OCI-LY1 (cell line): Measurements from ENCODE around the gene RNF146.

Experiments used
- H2AFZ ChIP-seq: fragments of 200-600 bp; sonication (generic), shearing (Covaris generic); 2 replicates; pipeline ENCODE4 v1.6.0; 2014; ENCODE audit warnings: antibody characterized with exemption, mild to moderate bottlenecking, low read length
- H3F3A ChIP-seq: fragments of 200-600 bp; sonication (generic), shearing (Covaris generic); 2 replicates; pipeline ENCODE4 v1.6.0; 2014; ENCODE audit warnings: mild to moderate bottlenecking, antibody characterized with exemption, low read length, moderate library complexity; ENCODE audit not compliant: insufficient read depth
- H3K27ac ChIP-seq: fragments of 200-600 bp; sonication (generic); 2 replicates; pipeline ENCODE4 v1.5.1; 2014; ENCODE audit warnings: low read length, mixed run types, mild to moderate bottlenecking, low read depth; ENCODE audit not compliant: poor library complexity, severe bottlenecking
- H3K27me3 ChIP-seq: fragments of 200-600 bp; sonication (generic); 2 replicates; pipeline ENCODE4 v1.6.0; 2014; ENCODE audit warnings: antibody characterized with exemption, mild to moderate bottlenecking, low read length, moderate library complexity; ENCODE audit not compliant: insufficient read depth
- H3K36me3 ChIP-seq: fragments of 200-600 bp; sonication (generic); 2 replicates; pipeline ENCODE4 v1.6.1; 2014; ENCODE audit warnings: mild to moderate bottlenecking, antibody characterized with exemption, low read length, moderate library complexity, mixed read lengths; ENCODE audit not compliant: insufficient read depth
- H3K4me1 ChIP-seq: fragments of 200-600 bp; sonication (generic); 2 replicates; pipeline ENCODE4 v1.5.1; 2014; ENCODE audit warnings: mild to moderate bottlenecking, low read length, moderate library complexity; ENCODE audit not compliant: insufficient read depth, severe bottlenecking
- H3K4me2 ChIP-seq: fragments of 200-600 bp; sonication (generic), shearing (Covaris generic); 2 replicates; pipeline ENCODE4 v1.6.1; 2014; ENCODE audit warnings: low read length
- H3K4me3 ChIP-seq: fragments of 200-600 bp; sonication (generic); 2 replicates; pipeline ENCODE4 v1.5.1; 2014; ENCODE audit warnings: low read length, low read depth, mild to moderate bottlenecking, mixed read lengths; ENCODE audit not compliant: poor library complexity, severe bottlenecking
- H3K79me2 ChIP-seq: fragments of 200-600 bp; shearing (Covaris generic); 2 replicates; pipeline ENCODE4 v1.6.1; 2016; ENCODE audit warnings: mixed run types, low read length, mixed read lengths; ENCODE audit not compliant: insufficient read depth
- H3K9ac ChIP-seq: fragments of 200-600 bp; sonication (generic), shearing (Covaris generic); 2 replicates; pipeline ENCODE4 v1.6.1; 2014; ENCODE audit warnings: mild to moderate bottlenecking, low read length, mixed read lengths
- H3K9me2 ChIP-seq: fragments of 200-600 bp; sonication (generic), shearing (Covaris generic); 2 replicates; pipeline ENCODE4 v1.6.1; 2014; ENCODE audit warnings: low read depth, mild to moderate bottlenecking, low read length, mixed read lengths
- H3K9me3 ChIP-seq: fragments of 200-600 bp; shearing (Covaris generic); 2 replicates; pipeline ENCODE4 v1.6.1; 2014; ENCODE audit warnings: low read length, mixed read lengths
- H4K20me1 ChIP-seq: fragments of 200-600 bp; sonication (generic), shearing (Covaris generic); 2 replicates; pipeline ENCODE4 v1.6.0; 2016; ENCODE audit warnings: mild to moderate bottlenecking, low read length; ENCODE audit not compliant: insufficient read depth
- CTCF ChIP-seq: fragments of 200-600 bp; sonication (generic), shearing (Covaris generic); IDR thresholded peaks from 2 replicates; pipeline ENCODE4 v1.5.1; 2017; ENCODE audit warnings: mild to moderate bottlenecking, antibody characterized with exemption, low read length, moderate library complexity, mixed read lengths
- EZH2 ChIP-seq: fragments of 200-600 bp; sonication (generic), shearing (Covaris generic); IDR thresholded peaks from 2 replicates; pipeline ENCODE4 v1.8.0; 2017; ENCODE audit warnings: borderline replicate concordance, mixed run types, mild to moderate bottlenecking, antibody characterized with exemption, low read length, moderate library complexity, mixed read lengths

Gene RNF146

GRCh38 chr6:127266178-127266891 is at the start of gene RNF146:
TSS of gene RNF146 (plus strand) at chr6:127266864. CDS start at chr6:127280339, 13,475 bp downstream.
- Histone ChIP-seq H3K9ac (peak within 1 kb of the TSS; percentile 87), H3K4me3 (peak within 1 kb of the TSS; percentile 85), H3K27me3 (no peaks in the 10 kb centered on the region), H3K36me3 (no peaks in the 10 kb centered on the region), H2AFZ (peak within 1 kb of the TSS; percentile 90), H3K4me2 (peak within 1 kb of the TSS; percentile 82), H3K9me2 (no peaks in the 10 kb centered on the region), H3K27ac (peak within 1 kb of the TSS; percentile 92), H3F3A (0 out of 2 replicates have a peak, but pooled peaks cover 3% of the 10 kb centered on the region), H4K20me1 (no peaks in the 10 kb centered on the region), H3K9me3 (no peaks in the 10 kb centered on the region), H3K79me2 (peaks cover 38% of the 10 kb centered on the region), H3K4me1 (peaks cover 25% of the 10 kb centered on the region)
- TF ChIP-seq CTCF = peak; percentile 93
- no peak for TF ChIP-seq EZH2

GRCh38 chr6:127219869-127220268 is 46.8 kb upstream of the RNF146 start:
- Histone ChIP-seq H2AFZ (no peak overlapping the region), H3K79me2 (no peaks in the 10 kb centered on the region), H4K20me1 (no peaks in the 10 kb centered on the region), H3K4me1 (no peaks in the 10 kb centered on the region), H3K9me3 (no peaks in the 10 kb centered on the region), H3K4me3 (no peak overlapping the region), H3K9ac (no peak overlapping the region), H3K27ac (no peak overlapping the region), H3K4me2 (no peak overlapping the region), H3K9me2 (no peaks in the 10 kb centered on the region), H3K36me3 (no peaks in the 10 kb centered on the region), H3F3A (no peaks in the 10 kb centered on the region), H3K27me3 (no peaks in the 10 kb centered on the region)
- TF ChIP-seq CTCF (no peak), EZH2 (no peak)

- no peak overlapping the region for H2AFZ ChIP-seq
- no peaks in the 10 kb centered on the region for H3F3A ChIP-seq
- TF ChIP-seq EZH2 = no peak
- TF ChIP-seq CTCF = no peak
- no peak overlapping the region for H3K4me2 ChIP-seq
- no peak overlapping the region for H3K4me3 ChIP-seq
- H3K79me2 ChIP-seq = no peaks in the 10 kb centered on the region
- H3K36me3 ChIP-seq = no peaks in the 10 kb centered on the region
- H3K9me3 ChIP-seq = no peaks in the 10 kb centered on the region
- no peaks in the 10 kb centered on the region for H3K27me3 ChIP-seq
- H3K27ac ChIP-seq = no peak overlapping the region
- H3K9me2 ChIP-seq = no peaks in the 10 kb centered on the region
- no peak overlapping the region for H3K9ac ChIP-seq
- H4K20me1 ChIP-seq = no peaks in the 10 kb centered on the region
- H3K4me1 ChIP-seq = no peaks in the 10 kb centered on the region
These were observed 45.5 kb upstream of the RNF146 start for GRCh38 chr6:127221201-127221600.
